OCI-LY3 (cell line): ENCODE data around the gene TMED1.

Experiments used
- CTCF ChIP-seq: fragments of 200-600, 300-600 bp; sonication (generic); IDR thresholded peaks from 2 replicates; pipeline ENCODE4 v1.5.1; 2014; ENCODE audit warnings: antibody characterized with exemption, low read length, low read depth
- EZH2phosphoT487 ChIP-seq: fragments of 200-600 bp; shearing (Covaris generic); IDR thresholded peaks from 2 replicates; pipeline ENCODE4 v1.6.1; 2018; ENCODE audit warnings: antibody characterized with exemption, mixed run types, low read depth

GRCh38 chr19:10788146-10788545, 47.9 kb downstream of the TMED1 start:
- TF ChIP-seq CTCF (no peak), EZH2phosphoT487 (no peak)
